ENCODE measurements around the gene GPBP1.
A peak's percentile ranks its signal among the peaks of the same experiment; 100 is the strongest.
"Not testable (repeated sequence)": the region's sequence is repeated elsewhere in the genome, so short reads cannot be mapped to it uniquely, and the experiment has no call there.

The GPBP1 gene

GRCh38 chr5:57249265-57249874 is 75.5 kb downstream of the GPBP1 start:
- Histone ChIP-seq H3K9me3 (ENCODE audit: control insufficient read depth, low read length) (no peaks in the 10 kb centered on the region), H3K4me1 (ENCODE audit: control insufficient read depth, insufficient read depth, low read length) (peaks cover 8% of the 10 kb centered on the region), H3K4me3 (ENCODE audit: low read length) (no peak overlapping the region), H3K27me3 (replicated peaks; ENCODE audit: control insufficient read depth, insufficient read depth, low read length) (no peaks in the 10 kb centered on the region), H3K36me3 (ENCODE audit: control insufficient read depth, insufficient read depth, low read length, severe bottlenecking) (peaks cover 68% of the 10 kb centered on the region), H3K9ac (ENCODE audit: low read length) (no peak overlapping the region)
- DNase-seq (ENCODE audit: low read depth): no peak

GRCh38 chr5:57258052-57258451 is 84.2 kb downstream of the GPBP1 start:
- H3K4me1 ChIP-seq (ENCODE audit: control insufficient read depth, insufficient read depth, low read length): peaks cover 13% of the 10 kb centered on the region
- H3K27me3 ChIP-seq (replicated peaks; ENCODE audit: control insufficient read depth, insufficient read depth, low read length): no peaks in the 10 kb centered on the region
- H3K4me3 ChIP-seq (ENCODE audit: low read length): no peak overlapping the region
- no peak for DNase-seq (ENCODE audit: low read depth)
- H3K9ac ChIP-seq (ENCODE audit: low read length): no peak overlapping the region
- H3K9me3 ChIP-seq (ENCODE audit: control insufficient read depth, low read length): no peaks in the 10 kb centered on the region
- H3K36me3 ChIP-seq (ENCODE audit: control insufficient read depth, insufficient read depth, low read length, severe bottlenecking): peaks cover 45% of the 10 kb centered on the region

- Histone ChIP-seq H3K4me1 (ENCODE audit: control insufficient read depth, insufficient read depth, low read length) (peaks cover 13% of the 10 kb centered on the region), H3K9me3 (ENCODE audit: control insufficient read depth, low read length) (no peaks in the 10 kb centered on the region), H3K36me3 (ENCODE audit: control insufficient read depth, insufficient read depth, low read length, severe bottlenecking) (peaks cover 50% of the 10 kb centered on the region), H3K4me3 (ENCODE audit: low read length) (no peak overlapping the region), H3K27me3 (replicated peaks; ENCODE audit: control insufficient read depth, insufficient read depth, low read length) (no peaks in the 10 kb centered on the region), H3K9ac (ENCODE audit: low read length) (no peak overlapping the region)
- no peak for DNase-seq (ENCODE audit: low read depth)
Measured at GRCh38 chr5:57258943-57259342, 85.1 kb downstream of the GPBP1 start.

GRCh38 chr5:57259704-57260103 is 85.8 kb downstream of the GPBP1 start:
- Histone ChIP-seq H3K27me3 (replicated peaks; ENCODE audit: control insufficient read depth, insufficient read depth, low read length) (no peaks in the 10 kb centered on the region), H3K9me3 (ENCODE audit: control insufficient read depth, low read length) (no peaks in the 10 kb centered on the region), H3K4me3 (ENCODE audit: low read length) (no peak overlapping the region), H3K4me1 (ENCODE audit: control insufficient read depth, insufficient read depth, low read length) (peaks cover 13% of the 10 kb centered on the region), H3K9ac (ENCODE audit: low read length) (no peak overlapping the region), H3K36me3 (ENCODE audit: control insufficient read depth, insufficient read depth, low read length, severe bottlenecking) (peaks cover 55% of the 10 kb centered on the region)
- DNase-seq (ENCODE audit: low read depth): no peak

- H3K27me3 ChIP-seq (replicated peaks; ENCODE audit: control insufficient read depth, insufficient read depth, low read length): no peaks in the 10 kb centered on the region
- no peak for DNase-seq (ENCODE audit: low read depth)
- H3K9me3 ChIP-seq (ENCODE audit: control insufficient read depth, low read length): no peaks in the 10 kb centered on the region
- H3K36me3 ChIP-seq (ENCODE audit: control insufficient read depth, insufficient read depth, low read length, severe bottlenecking): peaks cover 44% of the 10 kb centered on the region
- H3K4me1 ChIP-seq (ENCODE audit: control insufficient read depth, insufficient read depth, low read length): peaks cover 13% of the 10 kb centered on the region
- H3K4me3 ChIP-seq (ENCODE audit: low read length): no peak overlapping the region
- H3K9ac ChIP-seq (ENCODE audit: low read length): no peak overlapping the region
Measured at GRCh38 chr5:57262541-57262940, 88.7 kb downstream of the GPBP1 start.

GRCh38 chr5:57267805-57268204 is 93.9 kb downstream of the GPBP1 start:
- no peaks in the 10 kb centered on the region for H3K27me3 ChIP-seq (replicated peaks; ENCODE audit: control insufficient read depth, insufficient read depth, low read length)
- H3K9me3 ChIP-seq (ENCODE audit: control insufficient read depth, low read length): no peaks in the 10 kb centered on the region
- H3K4me1 ChIP-seq (ENCODE audit: control insufficient read depth, insufficient read depth, low read length): peaks cover 3% of the 10 kb centered on the region
- DNase-seq (ENCODE audit: low read depth): no peak
- no peak overlapping the region for H3K4me3 ChIP-seq (ENCODE audit: low read length)
- no peak overlapping the region for H3K9ac ChIP-seq (ENCODE audit: low read length)
- peaks cover 19% of the 10 kb centered on the region for H3K36me3 ChIP-seq (ENCODE audit: control insufficient read depth, insufficient read depth, low read length, severe bottlenecking)

GRCh38 chr5:57276353-57276752 is 102.5 kb downstream of the GPBP1 start:
- Histone ChIP-seq H3K4me3 (ENCODE audit: low read length) (no peak overlapping the region), H3K9ac (ENCODE audit: low read length) (no peak overlapping the region)
- DNase-seq (ENCODE audit: low read depth): no peak

GRCh38 chr5:57277085-57277484 is 103.2 kb downstream of the GPBP1 start:
- no peak overlapping the region for H3K4me3 ChIP-seq (ENCODE audit: low read length)
- no peaks in the 10 kb centered on the region for H3K9me3 ChIP-seq (ENCODE audit: control insufficient read depth, low read length)
- H3K27me3 ChIP-seq (replicated peaks; ENCODE audit: control insufficient read depth, insufficient read depth, low read length): no peaks in the 10 kb centered on the region
- H3K9ac ChIP-seq (ENCODE audit: low read length): no peak overlapping the region
- H3K4me1 ChIP-seq (ENCODE audit: control insufficient read depth, insufficient read depth, low read length): no peaks in the 10 kb centered on the region
- H3K36me3 ChIP-seq (ENCODE audit: control insufficient read depth, insufficient read depth, low read length, severe bottlenecking): no peaks in the 10 kb centered on the region
- peak; percentile 66 for DNase-seq (ENCODE audit: low read depth)

More at GRCh38 chr5:57276353-57276752, 102.5 kb downstream of the GPBP1 start:
- no peaks in the 10 kb centered on the region for H3K27me3 ChIP-seq (replicated peaks; ENCODE audit: control insufficient read depth, insufficient read depth, low read length)
- no peaks in the 10 kb centered on the region for H3K4me1 ChIP-seq (ENCODE audit: control insufficient read depth, insufficient read depth, low read length)
- no peaks in the 10 kb centered on the region for H3K9me3 ChIP-seq (ENCODE audit: control insufficient read depth, low read length)
- H3K36me3 ChIP-seq (ENCODE audit: control insufficient read depth, insufficient read depth, low read length, severe bottlenecking): no peaks in the 10 kb centered on the region

GRCh38 chr5:57280853-57281252 is 107.0 kb downstream of the GPBP1 start:
- Histone ChIP-seq H3K4me3 (ENCODE audit: low read length) (no peak overlapping the region), H3K4me1 (ENCODE audit: control insufficient read depth, insufficient read depth, low read length) (no peaks in the 10 kb centered on the region), H3K27me3 (replicated peaks; ENCODE audit: control insufficient read depth, insufficient read depth, low read length) (no peaks in the 10 kb centered on the region), H3K9me3 (ENCODE audit: control insufficient read depth, low read length) (peaks cover 4% of the 10 kb centered on the region), H3K36me3 (ENCODE audit: control insufficient read depth, insufficient read depth, low read length, severe bottlenecking) (no peaks in the 10 kb centered on the region), H3K9ac (ENCODE audit: low read length) (no peak overlapping the region)
- no peak for DNase-seq (ENCODE audit: low read depth)

GRCh38 chr5:57285084-57285483 is 111.2 kb downstream of the GPBP1 start:
- not testable (repeated sequence) for H3K4me3 ChIP-seq (ENCODE audit: low read length); H3K9ac ChIP-seq (ENCODE audit: low read length); DNase-seq (ENCODE audit: low read depth); H3K4me1 ChIP-seq (ENCODE audit: control insufficient read depth, insufficient read depth, low read length); H3K36me3 ChIP-seq (ENCODE audit: control insufficient read depth, insufficient read depth, low read length, severe bottlenecking); H3K27me3 ChIP-seq (replicated peaks; ENCODE audit: control insufficient read depth, insufficient read depth, low read length)
- H3K9me3 ChIP-seq (ENCODE audit: control insufficient read depth, low read length): peaks cover 14% of the 10 kb centered on the region

GRCh38 chr5:57291894-57292293 is 118.0 kb downstream of the GPBP1 start:
- Histone ChIP-seq H3K27me3 (replicated peaks; ENCODE audit: control insufficient read depth, insufficient read depth, low read length) (no peaks in the 10 kb centered on the region), H3K4me1 (ENCODE audit: control insufficient read depth, insufficient read depth, low read length) (no peaks in the 10 kb centered on the region), H3K9me3 (ENCODE audit: control insufficient read depth, low read length) (peaks cover 6% of the 10 kb centered on the region), H3K36me3 (ENCODE audit: control insufficient read depth, insufficient read depth, low read length, severe bottlenecking) (no peaks in the 10 kb centered on the region), H3K9ac (ENCODE audit: low read length) (no peak overlapping the region), H3K4me3 (ENCODE audit: low read length) (no peak overlapping the region)
- DNase-seq (ENCODE audit: low read depth): no peak

- no peaks in the 10 kb centered on the region for H3K36me3 ChIP-seq (ENCODE audit: control insufficient read depth, insufficient read depth, low read length, severe bottlenecking)
- H3K9me3 ChIP-seq (ENCODE audit: control insufficient read depth, low read length): peaks cover 6% of the 10 kb centered on the region
- no peak overlapping the region for H3K4me3 ChIP-seq (ENCODE audit: low read length)
- no peak for DNase-seq (ENCODE audit: low read depth)
- no peak overlapping the region for H3K9ac ChIP-seq (ENCODE audit: low read length)
- no peaks in the 10 kb centered on the region for H3K27me3 ChIP-seq (replicated peaks; ENCODE audit: control insufficient read depth, insufficient read depth, low read length)
- H3K4me1 ChIP-seq (ENCODE audit: control insufficient read depth, insufficient read depth, low read length): no peaks in the 10 kb centered on the region
Measured at GRCh38 chr5:57292336-57292735, 118.5 kb downstream of the GPBP1 start.
